GM08714 (cell line): Measurements from ENCODE around the gene PTPRN2.

Source experiments
- H3K4me3 ChIP-seq: fragments of 200-500 bp; sonication (Bioruptor generic); 2 replicates; pipeline ENCODE4 v1.5.1; 2014; ENCODE audit warnings: mild to moderate bottlenecking, low read length, inconsistent platforms
- ZNF274 ChIP-seq: IDR thresholded peaks from 2 replicates; pipeline ENCODE4 v1.6.1; 2012; ENCODE audit warnings: mild to moderate bottlenecking, low read depth, low read length

Gene PTPRN2

GRCh38 chr7:157657741-157658740 lies 929.6 kb downstream of the PTPRN2 start:
- TF ChIP-seq ZNF274: no peak

GRCh38 chr7:157656195-157656769 lies 931.3 kb downstream of the PTPRN2 start:
- no peak overlapping the region for H3K4me3 ChIP-seq
- no peak for TF ChIP-seq ZNF274

More at GRCh38 chr7:157657741-157658740, 929.6 kb downstream of the PTPRN2 start:
- no peak overlapping the region for H3K4me3 ChIP-seq

GRCh38 chr7:157654350-157654749 lies 933.3 kb downstream of the PTPRN2 start:
- no peak for TF ChIP-seq ZNF274

GRCh38 chr7:157653827-157654207 lies 933.8 kb downstream of the PTPRN2 start:
- no peak overlapping the region for H3K4me3 ChIP-seq
- TF ChIP-seq ZNF274: no peak

More at GRCh38 chr7:157654350-157654749, 933.3 kb downstream of the PTPRN2 start:
- no peak overlapping the region for H3K4me3 ChIP-seq

GRCh38 chr7:157652954-157653826 lies 934.4 kb downstream of the PTPRN2 start:
- no peak overlapping the region for H3K4me3 ChIP-seq
- TF ChIP-seq ZNF274: no peak

GRCh38 chr7:157652161-157652953 lies 935.3 kb downstream of the PTPRN2 start:
- H3K4me3 ChIP-seq: no peak overlapping the region
- no peak for TF ChIP-seq ZNF274

- TF ChIP-seq ZNF274: no peak
- H3K4me3 ChIP-seq: no peak overlapping the region
These were observed 936.1 kb downstream of the PTPRN2 start for GRCh38 chr7:157651366-157652160.

GRCh38 chr7:157650801-157651200 lies 936.8 kb downstream of the PTPRN2 start:
- no peak for TF ChIP-seq ZNF274
- no peak overlapping the region for H3K4me3 ChIP-seq

- no peak for TF ChIP-seq ZNF274
- no peak overlapping the region for H3K4me3 ChIP-seq
These were observed 937.4 kb downstream of the PTPRN2 start for GRCh38 chr7:157650131-157650631.

- TF ChIP-seq ZNF274: no peak
- H3K4me3 ChIP-seq: no peak overlapping the region
These were observed 941.1 kb downstream of the PTPRN2 start for GRCh38 chr7:157646551-157646950.

GRCh38 chr7:157645539-157645938 lies 942.1 kb downstream of the PTPRN2 start:
- H3K4me3 ChIP-seq: no peak overlapping the region
- no peak for TF ChIP-seq ZNF274

- no peak overlapping the region for H3K4me3 ChIP-seq
- no peak for TF ChIP-seq ZNF274
These were observed 942.7 kb downstream of the PTPRN2 start for GRCh38 chr7:157644946-157645345.
